OCI-LY7 (cell line): ENCODE data around the gene CS. TPM values are rescaled to one million over a fixed set of nuclear protein-coding genes. Genes with fewer than 3 reads are reported as not detected.
A peak's percentile ranks its signal among the peaks of the same experiment; 100 is the strongest.

Source experiments
- BruUV-seq: library from RNA; stranded (reverse); fragments of 400-500 nt; replicated peaks from 2 replicates; lab custom pipeline; 2021; lab: Mats Ljungman, UMichigan
- CTCF ChIA-PET: fragments of 300-600 bp; sonication (Branson Sonifier 250); formaldehyde crosslinking; loops from one replicate; lab custom pipeline; 2022; ENCODE audit warnings: antibody characterized with exemption; ENCODE audit not compliant: unreplicated experiment; lab: Charles Lee
- POLR2A ChIA-PET: fragments of 300-600 bp; sonication (Branson Sonifier 250); formaldehyde crosslinking; loops from one replicate; lab custom pipeline; 2022; ENCODE audit warnings: antibody characterized with exemption; lab: Charles Lee
- DNase-seq: peaks from one replicate; pipeline ENCODE4 v3.0.0-alpha.2; 2015; ENCODE audit warnings: low spot score
- H2AFZ ChIP-seq: fragments of 200-600 bp; sonication (generic), shearing (Covaris generic); 2 replicates; pipeline ENCODE4 v1.6.1; 2014; ENCODE audit warnings: mild to moderate bottlenecking, antibody characterized with exemption, low read length, moderate library complexity
- H3K27ac ChIP-seq: fragments of 200-600 bp; sonication (generic); 2 replicates; pipeline ENCODE4 v1.5.1; 2014; ENCODE audit warnings: mixed run types, low read depth, mild to moderate bottlenecking, moderate library complexity, low read length, inconsistent platforms; ENCODE audit not compliant: poor library complexity, severe bottlenecking
- H3K36me3 ChIP-seq: fragments of 200-600 bp; sonication (generic); 2 replicates; pipeline ENCODE4 v1.6.1; 2014; ENCODE audit warnings: mild to moderate bottlenecking, antibody characterized with exemption, low read length, moderate library complexity, mixed read lengths; ENCODE audit not compliant: insufficient read depth
- H3K4me1 ChIP-seq: fragments of 200-600 bp; sonication (generic); 2 replicates; pipeline ENCODE4 v1.5.1; 2014; ENCODE audit warnings: mild to moderate bottlenecking, low read length; ENCODE audit not compliant: insufficient read depth, poor library complexity, severe bottlenecking
- H3K4me2 ChIP-seq: fragments of 200-600 bp; sonication (generic); 2 replicates; pipeline ENCODE4 v1.6.1; 2014; ENCODE audit warnings: mild to moderate bottlenecking, low read length
- H3K4me3 ChIP-seq: fragments of 200-600 bp; sonication (generic); 2 replicates; pipeline ENCODE4 v1.5.1; 2014; ENCODE audit warnings: mild to moderate bottlenecking, low read depth, low read length; ENCODE audit not compliant: poor library complexity, severe bottlenecking
- H3K79me2 ChIP-seq: fragments of 200-600 bp; sonication (generic); 2 replicates; pipeline ENCODE4 v1.6.1; 2016; ENCODE audit warnings: low read depth, mild to moderate bottlenecking, low read length, moderate library complexity, mixed read lengths; ENCODE audit not compliant: insufficient read depth
- H3K9me2 ChIP-seq: fragments of 200-600 bp; sonication (generic); 2 replicates; pipeline ENCODE4 v1.6.1; 2016; ENCODE audit warnings: mild to moderate bottlenecking, low read length, mixed read lengths; ENCODE audit not compliant: insufficient read depth
- H3K9me3 ChIP-seq: fragments of 200-600 bp; sonication (generic); 2 replicates; pipeline ENCODE4 v1.6.1; 2014; ENCODE audit warnings: mild to moderate bottlenecking, mixed run types, low read length, mixed read lengths
- H4K20me1 ChIP-seq: fragments of 200-600 bp; sonication (generic); 2 replicates; pipeline ENCODE4 v1.6.1; 2014; ENCODE audit warnings: mild to moderate bottlenecking, antibody characterized with exemption, low read length, moderate library complexity, mixed read lengths; ENCODE audit not compliant: insufficient read depth
- CTCF ChIP-seq: fragments of 200-600 bp; sonication (generic); conservative IDR thresholded peaks from 2 replicates; pipeline ENCODE4 v1.5.1; 2014; ENCODE audit warnings: mild to moderate bottlenecking, antibody characterized with exemption, low read length, moderate library complexity, mixed read lengths
- EZH2phosphoT487 ChIP-seq: fragments of 200-600 bp; sonication (generic); IDR thresholded peaks from 2 replicates; pipeline ENCODE4 v1.6.1; 2018; ENCODE audit warnings: low read depth, borderline replicate concordance, mild to moderate bottlenecking, mixed run types, antibody characterized with exemption, low read length, moderate library complexity, mixed read lengths
- intact Hi-C: fragments of 100-400 bp; cut with micrococcal nuclease; formaldehyde crosslinking; loops from one replicate; pipeline ENCODE4 v1.10.0; 2022; ENCODE audit not compliant: unreplicated experiment
- total RNA-seq, 2 experiments: library from RNA; depleted of rRNA in 1 of 2; stranded (reverse); fragments of >200 nt in 1 of 2; shearing (Covaris generic) in 1 of 2; gene quantifications; 2 replicates each; pipeline ENCODE4 v1.2.3, GENCODE V29; 2014 to 2022

CS gene
- total RNA-seq, 2 experiments from 2014 or later: 154 to 262 TPM

GRCh38 chr12:56311003-56311402 lies 10.9 kb upstream of the CS start:
- ChIA-PET CTCF (no interaction called here), POLR2A (interaction anchor here (0.6 to 1.7 kb wide), 2 partner anchors 49 to 136 kb away, joined by 5 read pairs; partner anchors contain the start of gene STAT2)
- Histone ChIP-seq H4K20me1 (no peaks in the 10 kb centered on the region), H3K27ac (no peak overlapping the region), H3K9me3 (no peaks in the 10 kb centered on the region), H3K4me1 (peaks cover 8% of the 10 kb centered on the region), H3K9me2 (no peaks in the 10 kb centered on the region), H2AFZ (no peak overlapping the region), H3K4me2 (no peak overlapping the region), H3K36me3 (peaks cover 63% of the 10 kb centered on the region), H3K4me3 (no peak overlapping the region), H3K79me2 (peaks cover 15% of the 10 kb centered on the region; the same call in 1 of the 2 replicates)
- TSS peak; percentile 49 for BruUV-seq
- no peak for DNase-seq
- TF ChIP-seq EZH2phosphoT487 (no peak), CTCF (no peak)
- intact Hi-C loops: no loop called here

- H3K4me3 ChIP-seq: no peak overlapping the region
- H3K9me3 ChIP-seq: no peaks in the 10 kb centered on the region
- no peaks in the 10 kb centered on the region for H4K20me1 ChIP-seq
- H3K9me2 ChIP-seq: no peaks in the 10 kb centered on the region
- intact Hi-C loops: no loop called here
- CTCF ChIA-PET: no interaction called here
- BruUV-seq: no TSS peak
- no peak overlapping the region for H3K27ac ChIP-seq
- peaks cover 67% of the 10 kb centered on the region for H3K36me3 ChIP-seq
- TF ChIP-seq EZH2phosphoT487 (no peak), CTCF (no peak)
- POLR2A ChIA-PET: interaction anchor here (1.1 kb wide), 1 partner anchor 152 kb away, joined by 3 read pairs; no protein-coding TSS in a partner anchor
- H3K4me1 ChIP-seq: no peaks in the 10 kb centered on the region
- DNase-seq: no peak
- no peaks in the 10 kb centered on the region for H3K79me2 ChIP-seq
- no peak overlapping the region for H2AFZ ChIP-seq
- H3K4me2 ChIP-seq: no peak overlapping the region
These were observed 8.6 kb upstream of the CS start for GRCh38 chr12:56308714-56309113.

- Histone ChIP-seq H3K4me3 (no peak overlapping the region), H3K4me1 (peaks cover 10% of the 10 kb centered on the region), H3K27ac (no peak overlapping the region), H3K4me2 (no peak overlapping the region), H3K9me3 (no peaks in the 10 kb centered on the region), H3K9me2 (no peaks in the 10 kb centered on the region), H3K79me2 (no peaks in the 10 kb centered on the region), H3K36me3 (peaks cover 63% of the 10 kb centered on the region), H4K20me1 (no peaks in the 10 kb centered on the region), H2AFZ (no peak overlapping the region)
- BruUV-seq: no TSS peak
- intact Hi-C loops: no loop called here
- ChIA-PET CTCF (no interaction called here), POLR2A (interaction anchor here (1.0 to 1.1 kb wide), 2 partner anchors 10 to 153 kb away, joined by 3 read pairs; no protein-coding TSS in a partner anchor)
- TF ChIP-seq EZH2phosphoT487: no peak
- no peak for TF ChIP-seq CTCF
- no peak for DNase-seq
These were observed 7.3 kb upstream of the CS start for GRCh38 chr12:56307221-56307965.
